NCI-H146 treated with DMSO at 0.1 percent for 48 hours (cell line): ENCODE measurements around the gene HDAC9.
A peak's percentile ranks its signal among the peaks of the same experiment; 100 is the strongest.

Source experiments
- DNase-seq: peaks from one replicate; lab custom pipeline; 2025; ENCODE audit not compliant: unreplicated experiment; lab: John Stamatoyannopoulos, UW

The HDAC9 gene

DNA sequence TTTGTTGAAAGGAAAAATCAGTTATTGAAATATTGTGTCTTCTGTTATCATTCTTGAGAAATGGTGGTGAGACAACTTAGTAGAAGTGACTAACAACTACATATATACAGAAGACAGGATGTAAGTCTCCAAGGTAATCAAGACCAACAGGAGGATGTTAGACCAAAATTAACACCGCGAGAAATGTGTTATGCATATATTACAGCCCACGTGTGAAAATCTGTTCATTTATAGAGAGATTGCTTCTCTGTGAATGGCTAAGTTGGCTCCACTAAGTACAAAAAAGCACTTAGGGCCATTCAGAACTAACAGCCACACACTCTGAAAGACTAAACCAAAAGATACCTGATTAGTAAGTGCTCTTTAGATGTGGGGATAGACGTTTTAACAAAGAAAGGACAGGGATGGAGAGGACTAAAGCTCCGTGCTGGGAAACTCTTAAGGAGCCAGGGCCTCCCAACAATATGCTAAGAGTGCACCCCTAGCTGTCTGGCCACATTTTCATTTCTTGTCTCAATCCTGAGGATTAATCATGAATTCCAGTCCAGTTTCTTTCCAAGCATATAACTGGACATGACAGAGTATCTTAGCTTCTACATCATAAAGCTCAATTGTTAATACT, 26.5 kb downstream of the HDAC9 start:
- DNase-seq: no peak

DNA sequence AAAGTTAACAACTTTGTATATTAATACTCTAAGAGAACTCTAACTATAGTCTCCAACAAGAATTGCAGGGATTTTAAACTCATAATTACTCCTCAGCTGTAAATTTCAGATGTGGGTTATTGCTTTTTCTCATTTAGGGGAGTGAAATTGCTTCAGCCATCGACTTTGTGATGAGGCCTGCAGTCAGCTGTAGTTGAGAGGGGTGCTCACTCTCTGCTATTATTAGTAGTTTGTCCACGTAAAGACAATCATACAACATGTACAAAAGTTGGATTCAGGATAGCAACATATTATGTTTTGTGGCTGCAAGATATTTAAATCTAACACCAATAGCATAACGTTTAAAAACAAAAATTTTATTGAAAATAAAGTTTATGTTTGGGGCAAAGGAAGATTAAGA, 28.7 kb downstream of the HDAC9 start:
- DNase-seq: no peak

DNA sequence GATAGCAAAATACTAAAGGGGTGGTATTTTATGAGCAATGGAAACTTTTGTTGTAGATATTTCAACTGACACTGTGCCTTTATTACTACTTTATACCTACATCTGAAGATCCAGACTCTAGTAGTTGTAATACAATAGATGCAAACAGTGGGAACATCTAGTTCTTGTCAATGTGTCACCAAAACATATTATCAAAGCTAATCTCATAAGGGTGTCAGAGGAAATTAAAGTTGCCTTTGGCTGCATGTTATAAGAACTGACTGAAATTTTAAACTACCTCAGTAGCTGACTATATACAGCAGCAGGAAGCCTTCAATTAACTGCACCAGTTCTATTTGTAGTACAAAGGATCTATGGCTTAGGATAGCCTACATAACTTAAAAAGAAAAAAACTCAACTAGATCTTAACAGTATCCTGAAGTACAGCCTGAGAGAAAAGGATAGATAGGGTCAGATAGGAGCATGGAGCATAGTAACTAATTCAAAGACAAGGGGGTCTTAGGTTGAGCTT, 30.9 kb downstream of the HDAC9 start:
- DNase-seq: no peak

DNA sequence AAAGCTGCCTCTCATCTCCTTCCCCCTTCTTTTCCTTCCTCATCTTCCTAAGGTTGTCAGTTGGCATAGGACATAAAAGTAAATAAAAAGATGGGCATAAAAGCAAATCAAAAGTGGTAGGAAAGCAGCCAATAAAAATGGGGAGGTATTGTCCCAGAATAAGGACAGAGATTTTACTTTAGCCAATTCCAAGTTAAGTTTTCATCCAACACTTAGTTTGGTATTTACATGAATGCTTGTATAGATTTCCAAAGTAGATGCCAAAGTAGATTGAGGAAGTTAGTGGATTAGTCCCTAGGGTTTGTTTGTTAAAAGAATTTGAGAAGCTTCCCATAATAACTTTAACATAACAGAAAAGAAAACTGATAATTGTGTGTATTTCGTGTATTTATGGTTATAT, 33.7 kb downstream of the HDAC9 start:
- DNase-seq: no peak

DNA sequence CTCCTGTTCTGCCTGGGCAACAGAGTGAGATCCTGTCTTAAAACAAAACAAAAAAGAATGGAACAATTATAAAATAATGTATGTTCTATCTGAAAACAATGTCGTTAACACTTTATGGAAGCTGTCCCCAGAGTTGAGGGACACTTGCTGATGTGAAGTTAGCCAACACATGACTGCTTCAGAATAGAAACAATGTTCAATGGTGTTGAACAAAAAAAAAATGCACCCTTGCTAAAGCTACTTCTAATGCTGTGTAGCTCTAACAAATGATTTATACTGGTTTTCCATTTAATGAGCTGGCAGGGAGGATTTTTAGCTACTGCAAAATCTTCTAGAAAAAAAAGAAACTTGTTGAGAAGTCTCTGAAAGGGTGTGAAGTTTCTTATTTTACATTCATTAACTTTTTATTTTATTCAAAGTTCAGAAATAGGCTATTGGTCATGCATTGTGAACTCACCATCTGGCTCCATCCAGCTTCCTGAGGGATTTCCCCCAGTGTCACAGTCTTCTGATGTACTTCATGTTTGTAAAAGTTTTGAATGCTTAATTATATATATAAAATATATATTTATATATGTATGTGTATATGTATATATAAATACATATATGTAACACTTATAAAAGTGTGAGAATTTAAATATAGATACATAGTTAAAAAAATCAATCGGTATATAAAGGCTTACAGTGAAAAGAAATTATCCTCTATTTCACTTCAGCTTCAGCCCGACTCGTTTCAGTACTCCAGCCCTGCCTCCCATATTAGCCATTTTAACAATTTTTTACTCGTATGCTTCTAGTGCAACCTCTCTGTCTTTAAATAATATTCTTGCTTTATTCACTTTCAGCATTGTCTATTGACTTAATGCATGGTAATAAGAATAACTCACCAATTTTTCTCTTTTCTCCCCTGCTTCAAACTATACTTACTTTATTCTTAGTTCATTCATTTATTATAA, 35.0 kb downstream of the HDAC9 start:
- DNase-seq: no peak

DNA sequence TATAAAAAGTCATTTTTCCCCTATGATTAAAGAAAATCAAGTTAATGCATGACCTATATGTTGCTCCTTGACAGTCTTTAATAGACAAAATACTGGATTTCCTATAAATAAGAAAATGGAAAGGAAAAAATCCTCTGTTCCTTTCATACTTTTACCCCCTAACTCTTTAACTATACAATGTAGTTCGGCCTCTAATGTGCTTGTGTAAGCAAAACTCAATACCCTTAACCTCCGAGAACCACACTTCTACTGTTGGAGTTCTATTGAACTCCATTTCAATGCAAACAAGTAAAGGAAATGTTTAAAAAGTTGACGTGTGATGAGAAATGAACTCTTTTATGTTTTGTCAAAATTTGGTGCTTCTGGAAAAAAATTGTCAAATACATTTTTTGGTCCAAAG, 36.0 kb downstream of the HDAC9 start:
- DNase-seq: no peak

DNA sequence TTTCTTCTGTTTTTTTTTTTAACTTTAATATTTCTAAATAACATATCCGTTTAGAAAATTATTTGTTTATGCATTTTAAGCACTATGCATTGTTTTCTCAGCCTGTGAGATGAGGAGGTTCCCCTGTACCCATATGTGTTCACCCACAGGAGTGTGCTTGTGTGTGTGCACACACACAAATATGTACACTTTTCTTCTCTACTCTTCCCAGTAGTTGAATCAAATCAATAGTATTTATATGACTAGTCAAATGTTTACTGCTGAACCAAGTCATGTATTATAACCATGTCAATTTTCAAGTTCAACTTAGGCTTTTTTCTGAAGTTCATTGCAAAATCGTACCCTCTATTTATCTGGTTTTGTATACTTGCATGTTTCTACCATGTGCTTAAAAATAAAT, 37.3 kb downstream of the HDAC9 start:
- no peak for DNase-seq

DNA sequence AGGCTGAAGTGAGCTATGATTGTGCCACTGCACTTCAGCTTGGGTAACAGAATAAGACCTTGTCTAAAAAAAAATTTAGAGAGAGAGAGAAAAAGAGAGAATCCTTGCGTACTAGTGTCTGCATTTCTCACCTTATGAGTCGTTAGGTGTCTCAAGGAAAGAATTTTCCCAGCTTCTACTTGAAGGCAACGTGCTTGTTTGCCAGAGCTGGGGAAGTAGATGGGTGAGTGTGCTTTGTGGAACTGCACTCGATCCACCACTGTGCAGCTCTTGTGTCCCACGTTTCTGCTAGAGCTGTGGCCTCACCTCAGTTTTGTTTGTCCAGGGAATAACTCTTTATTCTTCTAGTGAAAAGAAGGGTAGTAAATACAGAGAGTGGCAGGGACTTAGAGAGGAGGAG, 38.9 kb downstream of the HDAC9 start:
- DNase-seq: no peak

DNA sequence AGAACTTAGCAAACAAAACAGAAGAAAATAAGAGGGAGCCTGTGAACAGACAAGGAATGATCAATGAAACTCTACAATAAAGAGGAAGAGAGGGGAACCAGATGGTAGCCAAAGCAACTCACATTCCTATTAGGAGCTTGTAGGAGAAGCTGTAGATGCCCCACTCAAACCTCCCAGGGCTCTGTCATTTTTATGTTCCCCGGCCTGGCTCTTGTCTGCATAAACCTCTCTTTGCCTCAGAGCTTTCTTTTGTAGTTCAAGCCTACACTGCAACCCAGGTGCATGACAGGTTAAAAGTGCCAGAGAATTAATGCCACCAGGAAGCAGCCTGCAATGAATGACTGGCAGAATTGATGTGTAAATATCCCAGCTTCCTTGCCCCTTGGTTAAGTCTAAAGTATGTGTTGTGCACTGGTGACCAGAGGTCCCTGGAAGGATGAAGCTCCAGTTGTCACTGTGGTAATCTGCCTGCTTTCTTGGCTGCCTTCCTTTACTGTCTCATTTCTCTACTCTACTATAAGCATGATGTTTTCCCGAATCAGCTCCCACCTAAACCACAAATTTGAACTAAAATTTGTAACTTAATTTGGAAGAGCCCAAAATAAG, 40.4 kb downstream of the HDAC9 start:
- no peak for DNase-seq

DNA sequence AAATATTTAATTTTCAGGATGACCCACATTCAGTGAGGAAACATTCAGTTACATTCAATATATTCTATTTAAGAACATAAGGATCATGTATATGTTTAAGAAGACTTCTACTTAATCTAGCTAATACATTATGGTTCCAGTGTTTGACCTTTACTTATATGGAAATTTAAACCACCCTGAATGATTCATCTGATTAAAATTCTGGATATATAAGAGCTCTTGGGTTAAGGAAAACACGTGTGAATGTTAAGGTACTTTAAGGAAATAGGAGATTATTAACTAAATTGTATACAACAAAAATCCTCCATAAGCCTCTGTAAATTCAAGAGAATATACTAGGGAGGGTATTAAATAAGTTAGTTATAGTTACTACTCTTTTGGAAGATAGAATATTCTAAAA, 40.9 kb downstream of the HDAC9 start:
- no peak for DNase-seq

DNA sequence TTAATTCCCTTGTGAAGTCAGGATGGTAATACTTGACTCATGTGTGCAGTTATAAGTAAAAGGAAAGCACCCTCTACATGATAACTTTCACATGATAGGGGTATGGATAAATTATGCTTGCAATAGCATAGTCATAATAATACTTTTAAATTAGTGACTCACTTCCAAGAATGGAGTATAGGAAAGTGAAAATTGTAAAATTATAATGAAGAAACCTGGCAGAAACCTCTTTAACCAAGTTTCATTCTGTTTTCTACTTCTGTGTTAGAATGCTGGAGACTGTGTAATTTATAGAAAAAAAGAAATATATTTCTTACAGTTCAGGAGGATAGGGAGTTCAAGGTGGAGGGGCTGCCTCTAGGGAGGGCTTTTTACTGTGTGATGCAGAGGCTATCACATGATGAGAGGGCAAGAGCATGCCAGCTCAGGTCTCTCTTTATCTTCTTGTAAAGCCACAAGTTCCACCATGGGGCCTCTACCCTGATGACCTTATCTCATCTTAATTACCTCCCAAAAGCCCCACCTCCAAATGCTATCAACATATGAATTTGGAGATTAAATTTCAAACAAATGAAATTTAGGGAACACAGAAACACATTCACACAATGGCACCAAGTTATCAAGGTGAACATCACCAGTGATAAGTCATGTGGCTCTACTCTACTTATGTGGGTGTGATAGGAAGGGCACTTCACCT, 43.2 kb downstream of the HDAC9 start:
- no peak for DNase-seq

DNA sequence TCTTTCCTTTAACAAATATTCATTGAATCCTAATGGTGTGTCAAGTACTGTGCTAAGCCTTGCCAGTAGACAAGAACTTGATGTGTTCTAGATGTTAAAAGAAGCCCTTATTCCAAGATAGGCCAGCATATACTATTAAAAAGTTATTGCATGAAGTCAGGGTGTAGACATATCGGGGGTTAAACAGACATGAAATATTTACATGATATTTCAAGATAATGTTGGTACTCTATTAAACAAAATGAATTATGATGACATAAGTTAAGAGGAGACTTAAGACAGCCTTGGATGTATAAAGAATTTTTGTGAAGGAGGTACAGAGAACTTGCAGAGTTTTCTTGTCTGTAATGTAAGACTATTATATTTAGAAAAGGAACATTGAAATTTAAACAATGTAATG, 44.8 kb downstream of the HDAC9 start:
- DNase-seq: no peak

DNA sequence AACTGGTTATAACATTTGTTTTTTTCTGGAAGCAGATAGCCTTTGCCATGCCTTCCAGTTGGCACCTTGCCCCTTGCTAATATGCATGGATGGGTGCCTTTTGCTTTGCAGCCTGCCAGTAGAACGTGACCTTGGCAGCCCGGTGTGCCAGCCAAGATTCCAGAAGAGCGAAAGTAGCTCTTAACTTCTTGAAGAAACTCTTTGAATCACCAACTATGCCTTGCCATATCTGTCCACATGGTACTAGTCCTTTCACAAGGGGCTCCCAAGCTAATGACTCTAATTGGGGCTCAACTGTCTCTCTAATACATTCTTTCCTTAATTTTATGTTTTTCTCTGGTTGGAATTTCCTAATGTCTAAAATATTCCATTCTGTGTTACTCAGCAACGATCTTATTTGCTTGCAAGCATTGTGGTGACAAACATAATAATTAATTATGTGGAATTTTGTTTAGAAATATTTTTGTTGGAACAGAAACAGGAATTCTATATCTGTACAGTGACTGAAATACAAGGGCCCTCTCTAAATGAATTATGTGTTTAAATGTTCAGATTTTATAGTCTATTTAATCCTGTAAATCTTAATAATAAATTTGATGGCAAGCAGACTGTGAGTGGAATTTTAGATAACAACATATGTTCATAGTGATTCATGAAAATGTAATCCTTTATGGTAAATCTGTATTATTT, 45.8 kb downstream of the HDAC9 start:
- DNase-seq: no peak

DNA sequence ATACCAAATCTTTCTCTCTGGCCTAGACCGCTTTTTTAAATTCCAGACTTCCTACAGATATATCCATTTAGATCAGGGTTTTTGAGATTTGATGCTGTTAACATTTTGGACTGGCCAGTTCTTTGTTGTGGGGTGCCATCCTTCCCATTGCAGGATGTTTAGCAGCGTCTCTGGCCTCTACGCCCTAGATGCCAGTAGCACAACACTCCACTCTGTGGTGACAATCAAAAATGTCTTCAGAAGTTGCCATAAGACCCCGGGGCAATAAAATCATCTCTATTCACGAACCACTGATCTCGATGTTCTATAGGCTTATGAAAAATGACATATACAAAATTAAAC, 46.3 kb downstream of the HDAC9 start:
- DNase-seq: no peak

DNA sequence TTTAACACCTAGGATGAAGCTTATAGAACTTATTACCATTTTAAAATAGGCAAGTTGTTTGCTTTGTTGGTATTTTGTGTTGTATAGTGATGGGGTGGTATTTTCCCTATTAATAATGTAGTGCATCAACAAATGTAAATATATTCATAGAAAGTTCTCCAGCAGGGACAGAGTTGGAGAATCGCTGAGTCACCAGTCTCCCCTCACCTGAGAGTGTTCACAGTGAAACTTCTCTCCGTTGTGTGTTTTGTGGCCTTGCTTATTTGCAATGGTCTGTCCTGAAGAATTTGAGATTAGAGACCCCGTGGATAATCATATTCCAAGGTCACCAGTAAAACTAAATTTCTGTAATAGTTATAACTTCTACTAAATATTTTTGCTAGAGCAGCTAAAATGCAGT, 51.0 kb downstream of the HDAC9 start:
- no peak for DNase-seq

DNA sequence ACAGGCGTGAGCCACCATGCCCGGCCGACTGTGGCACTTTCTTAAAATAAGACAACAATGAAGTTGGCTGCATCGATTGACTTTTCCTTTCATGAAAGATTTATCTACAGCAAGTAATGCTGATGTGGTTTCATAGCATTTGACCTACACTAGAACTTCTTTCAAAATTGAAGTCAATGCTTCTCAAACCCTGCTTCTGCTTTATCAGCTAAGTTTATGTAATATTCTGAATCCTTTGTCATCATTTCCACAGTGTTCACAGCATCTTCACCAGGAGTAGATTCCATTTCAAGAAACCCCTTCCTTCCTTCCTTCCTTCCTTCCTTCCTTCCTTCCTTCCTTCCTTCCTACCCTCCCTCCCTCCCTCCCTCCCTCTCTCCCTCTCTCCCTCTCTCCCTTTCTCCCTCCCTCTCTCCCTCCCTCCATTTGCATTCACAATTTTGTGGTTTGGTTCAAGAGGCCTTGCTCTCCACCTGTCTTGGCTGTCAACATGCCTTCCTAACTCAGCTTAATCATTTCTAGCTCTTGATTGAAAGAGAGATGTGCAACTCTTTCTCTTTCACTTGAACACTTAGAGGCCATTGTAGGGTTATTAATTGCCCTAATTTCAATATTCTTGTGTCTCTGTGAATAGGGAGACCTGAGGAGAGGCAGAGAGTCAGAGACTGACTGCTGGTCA, 52.1 kb downstream of the HDAC9 start:
- DNase-seq: no peak

DNA sequence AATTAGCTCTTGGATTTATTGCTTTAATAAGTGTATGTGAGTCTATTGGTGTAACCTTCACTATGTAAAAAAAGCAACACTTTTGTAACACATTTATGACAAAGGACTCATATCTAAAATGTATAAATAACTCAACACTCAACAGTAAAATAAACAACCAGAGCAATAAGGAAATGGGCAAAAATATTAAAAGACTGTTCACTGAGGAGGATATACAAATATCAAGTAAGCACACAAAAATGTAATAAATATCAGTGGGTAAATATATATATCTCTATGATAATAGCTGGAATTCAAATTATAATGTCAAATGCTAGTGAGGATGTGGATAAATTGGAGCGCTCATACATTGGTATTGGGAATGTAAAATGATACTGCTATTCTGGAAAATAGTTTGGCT, 53.0 kb downstream of the HDAC9 start:
- DNase-seq: no peak

DNA sequence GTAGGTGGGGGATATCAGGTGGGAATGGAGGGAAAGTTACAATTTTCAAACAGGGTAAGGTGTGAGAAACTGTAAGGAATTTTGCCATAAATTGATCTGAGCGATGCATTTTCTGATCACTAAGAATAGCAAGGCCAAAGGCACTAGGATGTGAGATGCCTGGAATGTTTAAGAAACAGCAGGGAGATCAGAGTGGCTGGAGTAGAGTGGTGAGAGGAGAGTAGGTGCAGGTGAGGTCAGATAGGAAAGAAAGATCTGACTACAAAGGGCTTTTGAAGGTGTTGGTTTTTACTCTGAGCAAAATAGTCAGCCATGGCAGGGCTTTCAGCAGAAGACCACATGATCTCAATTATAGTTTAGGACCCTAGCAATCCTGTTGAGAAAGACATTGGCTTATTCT, 55.0 kb downstream of the HDAC9 start:
- no peak for DNase-seq

DNA sequence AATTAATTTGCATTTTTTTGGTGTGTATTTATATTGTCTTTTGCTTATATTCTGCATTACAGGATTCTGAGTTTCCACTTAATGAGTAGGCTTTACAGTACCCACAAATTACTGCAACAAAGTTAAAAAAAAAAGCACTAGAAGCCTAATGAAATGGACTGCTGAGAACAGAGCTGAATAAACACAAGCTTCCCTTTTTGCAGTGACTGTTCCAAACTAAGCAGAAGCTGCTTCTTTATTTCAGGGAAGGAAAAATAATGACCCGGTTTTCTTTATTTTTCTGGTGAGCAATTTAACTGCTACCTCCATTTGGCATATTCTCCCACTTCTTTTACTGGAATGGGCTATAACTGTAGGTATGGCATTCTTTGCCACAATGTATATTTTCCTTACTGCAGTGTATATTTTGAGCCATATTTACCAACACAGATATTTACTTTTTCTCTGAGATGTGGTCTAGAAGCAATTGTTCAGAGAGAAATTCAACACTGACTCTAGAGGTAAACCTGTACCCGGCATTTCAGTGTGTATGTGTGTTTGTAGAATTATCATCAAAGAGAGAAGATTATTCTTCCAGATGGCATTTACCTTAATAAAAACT, 56.9 kb downstream of the HDAC9 start:
- DNase-seq: peak; percentile 6
